GM19455 (cell line): ENCODE results near the gene RIMBP3C.
"Not testable (repeated sequence)": the region's sequence is repeated elsewhere in the genome, so short reads cannot be mapped to it uniquely, and the experiment has no call there.

Experiments
- ATAC-seq: cut with Tn5 transposase; IDR thresholded peaks from one replicate; pipeline ENCODE4 v1.9.1; 2021; ENCODE audit not compliant: unreplicated experiment

Gene RIMBP3C

GRCh38 chr22:21551361-21551760 is at the start of gene RIMBP3C:
Gene RIMBP3C (minus strand): TSS chr22:21551461. CDS start chr22:21550976, 485 bp downstream.
- ATAC-seq, result not testable (repeated sequence)

- no peak for ATAC-seq
Measured at GRCh38 chr22:21599053-21599893, 48.0 kb upstream of the RIMBP3C start.

GRCh38 chr22:21598302-21598701 is 47.0 kb upstream of the RIMBP3C start:
- no peak for ATAC-seq

- not testable (repeated sequence) for ATAC-seq
Measured at GRCh38 chr22:21596356-21597135, 45.3 kb upstream of the RIMBP3C start.

- no peak for ATAC-seq
Measured at GRCh38 chr22:21594865-21595452, 43.7 kb upstream of the RIMBP3C start.

- ATAC-seq, result no peak
Measured at GRCh38 chr22:21593406-21594232, 42.4 kb upstream of the RIMBP3C start.

GRCh38 chr22:21592422-21592821 is 41.2 kb upstream of the RIMBP3C start:
- no peak for ATAC-seq

GRCh38 chr22:21591695-21592094 is 40.4 kb upstream of the RIMBP3C start:
- ATAC-seq, result no peak

- no peak for ATAC-seq
Measured at GRCh38 chr22:21590809-21591641, 39.8 kb upstream of the RIMBP3C start.

- no peak for ATAC-seq
Measured at GRCh38 chr22:21589396-21589795, 38.1 kb upstream of the RIMBP3C start.

- ATAC-seq, result peak; percentile 90
Measured at GRCh38 chr22:21587803-21588611, 36.7 kb upstream of the RIMBP3C start.

GRCh38 chr22:21585389-21585788 is 34.1 kb upstream of the RIMBP3C start:
- ATAC-seq, result no peak

- ATAC-seq, result no peak
Measured at GRCh38 chr22:21582801-21583740, 31.8 kb upstream of the RIMBP3C start.

GRCh38 chr22:21581009-21581713 is 29.9 kb upstream of the RIMBP3C start:
- ATAC-seq, result not testable (repeated sequence)

- ATAC-seq, result not testable (repeated sequence)
Measured at GRCh38 chr22:21580623-21581007, 29.4 kb upstream of the RIMBP3C start.

- no peak for ATAC-seq
Measured at GRCh38 chr22:21579474-21579851, 28.2 kb upstream of the RIMBP3C start.

- ATAC-seq, result no peak
Measured at GRCh38 chr22:21573750-21574494, 22.7 kb upstream of the RIMBP3C start.
